Glomerular endothelial cell (primary cell): ENCODE results near the gene C1orf21. TPM values are rescaled to one million over a fixed set of nuclear protein-coding genes. Genes with fewer than 3 reads are reported as not detected.

Source experiments
- DNase-seq: peaks from one replicate; pipeline ENCODE4 v3.0.0-alpha.2; 2011; ENCODE audit warnings: low read depth, low spot score; ENCODE audit errors: extremely low read depth
- total RNA-seq: library from RNA; depleted of rRNA; stranded (reverse); fragments of >200 nt; gene quantifications from 2 replicates; pipeline ENCODE4 v1.2.3, GENCODE V29; 2015

The C1orf21 gene
- total RNA-seq, 1 donor from 2014 or later: 28.1 TPM

DNA sequence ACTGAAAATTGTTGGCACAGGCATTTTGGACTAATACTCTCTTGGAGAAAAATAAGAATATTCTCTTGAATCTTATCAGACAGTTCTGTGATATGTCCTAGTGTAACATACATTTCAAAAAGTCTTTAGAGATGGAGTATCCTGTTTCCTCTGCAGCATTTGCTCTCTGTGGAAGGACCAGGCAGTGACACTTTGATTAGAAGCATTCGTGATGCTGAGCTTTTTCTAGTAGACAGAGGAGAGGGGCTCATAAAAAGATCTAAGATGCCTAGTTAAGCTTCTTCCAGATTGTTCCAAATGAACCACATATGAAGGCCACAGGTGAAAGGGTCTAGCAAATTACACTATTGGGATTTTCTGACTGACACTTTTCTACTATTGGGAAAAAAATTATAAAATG lies 120.3 kb downstream of the C1orf21 start:
- DNase-seq: no peak

GRCh38 chr1:184507604-184508280 lies 120.9 kb downstream of the C1orf21 start:
- DNase-seq: no peak

- no peak for DNase-seq
These were observed 122.3 kb downstream of the C1orf21 start for GRCh38 chr1:184509105-184509504.

DNA sequence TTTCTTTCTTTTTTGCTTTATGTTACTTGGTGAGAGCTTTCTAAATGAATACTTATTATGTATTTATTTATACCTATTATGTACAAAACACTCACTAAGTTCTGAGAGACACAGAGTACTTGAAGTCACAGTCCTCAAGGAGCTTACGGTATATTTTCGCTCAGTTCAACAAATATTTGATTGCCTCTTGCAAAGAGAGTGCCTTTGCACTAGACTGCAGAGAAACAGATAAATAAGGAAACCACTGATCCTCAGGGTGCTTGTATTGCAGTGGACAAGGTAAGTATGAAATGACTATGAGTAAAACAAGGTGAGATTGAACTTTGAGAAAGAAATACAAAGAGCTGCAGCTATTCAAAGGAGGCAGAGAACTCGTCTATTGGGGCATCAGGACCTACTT lies 123.3 kb downstream of the C1orf21 start:
- no peak for DNase-seq

DNA sequence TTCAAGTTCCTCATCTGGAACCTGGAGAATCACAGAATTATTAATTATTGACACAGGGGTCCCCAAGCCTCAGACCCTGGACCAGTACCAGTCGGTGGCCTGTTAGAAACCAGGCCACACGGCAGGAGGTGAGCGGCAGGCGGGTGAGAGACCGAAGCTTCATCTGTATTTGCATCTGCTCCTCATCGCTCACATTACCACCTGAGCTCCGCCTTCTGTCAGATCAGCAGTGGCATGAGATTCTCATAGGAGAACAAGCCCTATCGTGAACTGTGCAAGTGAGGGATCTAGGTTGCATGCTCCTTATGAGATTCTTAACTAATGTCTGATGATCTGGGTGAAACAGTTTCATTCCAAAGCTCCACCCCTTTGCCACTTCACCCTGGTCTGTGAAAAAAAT lies 125.9 kb downstream of the C1orf21 start:
- DNase-seq: no peak

- no peak for DNase-seq
These were observed 126.6 kb downstream of the C1orf21 start for GRCh38 chr1:184513421-184513820.

- no peak for DNase-seq
These were observed 127.1 kb downstream of the C1orf21 start for GRCh38 chr1:184513966-184514365.

GRCh38 chr1:184514447-184514846 lies 127.6 kb downstream of the C1orf21 start:
- no peak for DNase-seq

DNA sequence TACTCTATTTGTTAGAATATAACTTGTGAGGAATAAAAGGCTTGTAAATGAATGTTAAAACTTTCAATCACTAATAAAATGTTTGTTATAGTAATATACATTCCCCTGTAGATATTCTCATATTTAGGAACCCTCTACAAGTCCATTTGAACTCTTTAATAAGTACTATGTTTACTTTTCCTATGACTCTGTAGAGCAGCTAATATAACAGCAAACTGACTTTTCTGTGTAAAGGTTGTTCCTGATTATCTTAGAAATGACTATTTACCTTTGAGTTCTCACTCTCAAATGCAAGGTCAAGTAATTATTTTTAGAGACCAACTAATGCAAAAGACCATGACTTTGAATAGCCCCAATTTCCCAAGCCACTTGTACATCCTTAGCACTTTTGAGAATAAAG lies 130.3 kb downstream of the C1orf21 start:
- DNase-seq: no peak

DNA sequence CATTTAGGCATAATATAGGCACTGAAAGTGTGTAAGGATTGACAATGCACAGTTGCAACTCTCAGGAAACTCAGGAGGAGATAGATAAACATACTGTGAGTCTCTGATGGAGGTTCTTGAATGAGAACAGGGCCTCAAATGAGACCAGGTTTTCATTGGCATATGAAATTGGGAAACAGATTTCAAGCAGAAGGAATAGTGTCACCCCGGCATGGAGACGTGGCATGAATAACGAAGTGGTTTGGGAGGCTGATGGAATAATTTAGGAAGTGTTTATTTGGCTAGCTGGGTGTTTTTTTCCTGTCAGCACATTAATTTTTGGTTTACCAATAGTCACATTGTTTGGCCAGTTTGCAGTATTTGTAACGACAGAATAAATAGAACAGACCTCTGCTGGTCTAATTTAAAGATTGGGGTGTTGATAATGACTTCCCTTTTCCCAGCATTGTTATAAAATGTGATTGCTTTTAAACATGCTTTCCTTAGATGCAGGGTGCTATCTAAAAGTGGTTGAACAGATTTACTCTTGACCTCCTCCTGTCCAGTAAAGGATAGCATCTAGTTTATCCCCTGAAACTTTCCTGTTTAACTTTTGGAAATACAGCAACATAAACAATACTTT lies 132.0 kb downstream of the C1orf21 start:
- DNase-seq: no peak

DNA sequence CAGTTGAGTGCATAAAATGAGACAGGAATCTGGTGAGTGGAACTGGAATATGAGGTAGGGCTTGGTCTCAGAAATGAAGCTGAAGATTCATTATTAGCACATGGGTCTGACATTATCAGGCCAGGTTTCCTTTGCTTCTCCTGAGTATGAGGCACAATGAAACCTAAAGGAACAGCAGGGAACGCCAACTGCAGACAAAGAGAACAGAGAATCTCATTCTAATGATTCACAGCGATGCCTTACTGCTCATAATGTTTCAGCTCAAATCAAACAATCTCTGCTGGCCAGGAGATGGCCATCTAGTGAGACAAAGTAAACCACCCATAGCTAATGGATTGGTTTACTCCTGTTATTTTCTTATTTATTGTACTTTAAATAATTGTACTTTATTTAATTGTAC lies 133.5 kb downstream of the C1orf21 start:
- DNase-seq: no peak

DNA sequence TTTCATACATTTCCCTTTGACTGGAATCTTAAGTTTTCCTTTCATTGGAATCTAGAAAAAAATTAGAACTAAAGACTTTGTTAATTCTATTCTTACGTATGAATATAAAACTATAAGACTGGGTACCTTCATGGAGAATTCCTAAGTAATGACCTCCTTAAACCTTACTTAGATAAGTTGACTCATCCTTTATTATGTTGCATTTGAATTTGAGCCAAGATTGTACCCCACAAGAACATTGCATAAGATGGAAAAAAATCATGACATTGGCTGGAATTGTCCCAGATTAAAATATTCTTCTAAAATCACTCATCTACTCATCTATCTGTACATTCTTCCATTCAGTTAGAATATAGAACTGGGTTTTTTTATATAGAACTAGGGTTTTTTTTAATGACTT lies 137.4 kb downstream of the C1orf21 start:
- DNase-seq: no peak

DNA sequence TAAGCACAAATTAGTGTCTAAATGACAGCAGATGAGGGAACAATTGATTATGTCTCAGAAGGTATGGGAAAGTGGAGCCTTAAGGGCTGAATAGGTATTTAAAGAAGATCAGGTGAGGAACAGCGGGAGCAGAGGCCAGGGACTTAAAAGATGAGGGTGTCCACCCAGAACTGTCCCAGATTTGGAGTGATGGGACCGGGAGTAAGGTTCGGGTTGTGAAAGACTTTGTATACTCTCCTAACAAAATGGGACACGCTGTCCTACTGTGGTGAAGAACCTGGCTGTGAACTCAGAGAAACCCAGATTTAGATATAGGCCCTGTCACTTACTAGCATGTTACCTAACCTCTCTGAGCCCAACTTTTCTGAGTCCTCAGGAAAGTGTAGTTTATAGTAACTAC lies 140.6 kb downstream of the C1orf21 start:
- DNase-seq: no peak

DNA sequence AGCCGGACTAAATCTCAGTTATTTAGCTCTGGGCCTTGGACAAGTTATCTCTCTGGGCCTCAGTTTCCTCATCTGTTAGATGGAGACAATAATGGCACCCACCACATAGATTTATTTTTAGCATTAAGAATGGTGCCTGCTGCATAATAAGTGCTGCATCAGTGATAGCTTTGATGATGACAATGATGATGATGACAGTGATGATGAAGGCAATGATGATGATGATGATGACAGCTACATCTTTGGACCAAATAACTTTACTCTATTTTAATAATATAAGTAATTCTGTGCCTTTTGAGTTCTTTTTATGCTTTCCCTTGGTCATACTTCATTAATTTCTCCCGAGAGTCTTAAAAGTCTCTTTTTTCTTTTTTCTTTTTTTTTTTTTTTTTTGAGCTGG lies 143.4 kb downstream of the C1orf21 start:
- DNase-seq: no peak

DNA sequence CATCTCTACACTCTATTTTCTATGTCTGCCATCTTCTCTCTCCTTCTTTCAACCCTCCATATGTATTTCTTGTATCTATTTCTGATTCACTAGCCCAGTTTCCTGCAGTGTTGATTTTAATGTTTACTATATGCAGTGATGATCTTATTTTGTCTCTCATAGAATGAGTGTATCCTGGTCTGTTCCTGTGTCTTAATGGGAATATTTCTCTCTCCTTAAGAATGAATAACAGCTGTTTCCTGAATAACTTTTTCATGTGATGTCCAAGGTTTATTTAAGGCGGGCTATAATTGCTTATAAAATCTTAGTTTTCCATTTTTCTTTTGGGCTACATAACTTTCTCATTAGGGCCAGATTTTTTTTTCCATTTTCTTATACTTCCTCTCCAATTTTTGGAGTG lies 144.5 kb downstream of the C1orf21 start:
- no peak for DNase-seq

DNA sequence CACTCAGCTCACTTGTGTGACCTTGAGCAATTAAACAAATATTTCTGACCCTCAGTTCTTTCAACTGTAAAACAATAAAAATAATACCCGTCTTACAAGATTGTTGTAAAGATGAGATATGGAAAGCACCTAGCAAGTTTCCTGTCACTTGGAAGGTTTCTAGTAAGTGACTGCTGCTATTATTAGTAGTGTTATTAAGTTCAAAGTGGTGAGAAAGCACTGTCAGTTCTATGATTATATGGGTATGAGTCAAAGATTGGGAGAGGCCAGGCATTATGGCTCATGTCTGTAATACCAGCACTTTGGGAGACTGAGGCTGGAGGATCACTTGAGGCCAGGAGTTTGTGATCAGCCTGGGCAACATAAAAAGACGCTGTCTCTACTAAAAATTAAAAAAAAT lies 145.4 kb downstream of the C1orf21 start:
- no peak for DNase-seq

GRCh38 chr1:184533049-184533448 lies 146.2 kb downstream of the C1orf21 start:
- DNase-seq: no peak

DNA sequence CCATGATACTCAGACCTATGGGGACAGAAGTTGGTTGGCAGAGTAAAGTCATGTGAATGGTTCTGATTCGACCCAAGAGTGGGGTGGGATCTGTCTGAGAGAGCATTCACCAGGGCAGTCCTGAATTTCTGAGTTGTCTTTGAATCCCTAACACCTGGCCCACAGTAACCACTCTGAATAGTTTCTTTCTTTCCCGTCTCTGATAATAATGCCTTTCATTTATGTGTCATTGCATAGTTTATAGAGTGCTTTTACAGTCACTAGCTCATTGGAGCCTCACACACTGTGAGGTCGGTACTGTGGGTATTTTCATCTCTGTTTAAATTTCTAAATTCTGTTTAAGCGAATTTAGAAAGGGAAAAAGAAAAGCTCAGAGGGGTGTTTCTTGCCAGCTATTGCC lies 147.1 kb downstream of the C1orf21 start:
- DNase-seq: no peak

- no peak for DNase-seq
These were observed 147.9 kb downstream of the C1orf21 start for GRCh38 chr1:184534690-184535089.

GRCh38 chr1:184535191-184535970 lies 148.6 kb downstream of the C1orf21 start:
- no peak for DNase-seq

DNA sequence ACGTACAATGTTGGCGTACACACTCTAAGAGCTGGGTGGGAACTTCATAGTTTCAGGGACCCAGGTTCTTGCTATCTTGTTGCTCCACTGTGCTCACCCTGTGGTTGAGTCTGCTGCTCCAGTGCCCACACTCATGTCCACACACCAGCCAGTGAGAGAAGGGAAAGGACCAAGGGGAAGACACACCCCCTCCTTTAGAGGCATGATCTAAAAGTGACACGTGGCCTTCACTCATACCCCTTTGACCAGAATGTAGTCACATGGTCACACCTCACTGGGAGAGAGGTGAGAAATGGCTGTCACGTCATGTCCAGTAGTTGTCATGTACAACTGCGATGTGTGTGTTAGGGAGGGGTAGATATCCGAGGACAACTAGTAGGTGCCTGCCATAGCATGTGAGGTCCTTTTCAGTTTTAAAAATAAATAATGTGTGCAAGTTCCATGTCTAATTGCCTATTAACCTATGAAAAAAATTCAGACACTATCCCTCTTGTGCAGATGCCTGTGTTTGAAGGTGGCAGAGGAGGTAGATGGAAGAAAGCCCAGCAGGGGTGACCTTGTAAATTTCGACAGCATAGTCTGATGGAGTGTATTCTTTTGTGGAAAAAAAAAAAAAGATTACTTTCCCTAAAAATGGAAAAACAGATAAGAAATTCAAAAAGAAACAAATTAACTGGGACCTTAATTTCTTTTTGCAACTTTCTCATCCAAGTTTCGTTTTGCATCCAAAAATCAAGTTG lies 149.6 kb downstream of the C1orf21 start:
- DNase-seq: no peak
